ENCODE measurements around the gene ECE1. TPM values are rescaled to one million over a fixed set of nuclear protein-coding genes. Genes with fewer than 3 reads are reported as not detected.
A peak's percentile ranks its signal among the peaks of the same experiment; 100 is the strongest.

ECE1 gene
- total RNA-seq, 1 donor from 2014 or later: 90.9 TPM

DNA sequence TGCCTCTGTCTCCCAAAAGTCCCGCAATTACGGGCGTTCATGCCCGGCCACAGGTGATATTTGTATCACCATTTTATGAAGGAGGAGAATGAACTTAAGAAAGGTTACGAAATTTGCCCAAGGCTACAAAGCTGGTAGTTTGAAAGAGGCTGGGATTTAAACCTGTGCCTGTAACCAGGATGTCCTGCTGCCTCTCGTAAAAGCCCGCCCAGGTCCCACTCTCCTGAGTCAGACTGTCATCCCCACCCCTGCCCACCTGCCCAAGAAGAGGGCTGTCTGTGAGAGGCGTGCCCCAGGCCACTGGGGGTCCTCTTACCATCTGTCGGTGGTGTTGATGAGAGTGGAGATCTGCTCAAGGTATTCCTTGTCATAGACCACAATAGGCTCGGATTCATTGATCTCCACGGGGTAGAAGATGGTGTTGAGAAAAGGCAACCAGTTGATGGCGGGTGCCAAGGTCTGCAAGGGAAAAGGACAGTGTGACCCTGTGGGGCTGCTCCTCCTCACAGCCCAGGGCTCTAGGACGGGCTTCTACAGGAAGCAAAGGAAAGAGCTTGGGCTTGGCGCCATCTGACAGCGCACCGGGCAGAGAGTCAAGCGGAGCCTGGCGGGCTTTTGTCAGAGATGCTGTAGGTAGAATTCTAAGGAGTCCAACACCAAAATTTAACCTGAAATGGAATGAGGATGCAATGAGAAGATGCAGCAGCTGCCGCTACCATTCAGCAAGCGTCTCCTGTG is 43.2 kb downstream of the ECE1 start:
- TF ChIP-seq CTCF (IDR thresholded peaks at IDR 0.05): no peak
- intact Hi-C loops (cut with DNase I): no loop called here
- H3K27me3 ChIP-seq (ENCODE audit: low read depth): no peaks in the 10 kb centered on the region
- H3K36me3 ChIP-seq: peaks cover 82% of the 10 kb centered on the region
- no peaks in the 10 kb centered on the region for H3K9me3 ChIP-seq
- no peak overlapping the region for H3K27ac ChIP-seq
- no peak for DNase-seq
- no peak for ATAC-seq
- peaks cover under 1% of the 10 kb centered on the region for H3K4me1 ChIP-seq
- H3K4me3 ChIP-seq: no peak overlapping the region

GRCh38 chr1:21245688-21246229 is 44.5 kb downstream of the ECE1 start:
- H3K27ac ChIP-seq: no peak overlapping the region
- no peaks in the 10 kb centered on the region for H3K27me3 ChIP-seq (ENCODE audit: low read depth)
- no peaks in the 10 kb centered on the region for H3K4me1 ChIP-seq
- H3K36me3 ChIP-seq: peaks cover 82% of the 10 kb centered on the region
- intact Hi-C loops (cut with DNase I): no loop called here
- no peak for TF ChIP-seq CTCF (IDR thresholded peaks at IDR 0.05)
- no peaks in the 10 kb centered on the region for H3K9me3 ChIP-seq
- no peak overlapping the region for H3K4me3 ChIP-seq
- ATAC-seq (no peak), DNase-seq (no peak)

DNA sequence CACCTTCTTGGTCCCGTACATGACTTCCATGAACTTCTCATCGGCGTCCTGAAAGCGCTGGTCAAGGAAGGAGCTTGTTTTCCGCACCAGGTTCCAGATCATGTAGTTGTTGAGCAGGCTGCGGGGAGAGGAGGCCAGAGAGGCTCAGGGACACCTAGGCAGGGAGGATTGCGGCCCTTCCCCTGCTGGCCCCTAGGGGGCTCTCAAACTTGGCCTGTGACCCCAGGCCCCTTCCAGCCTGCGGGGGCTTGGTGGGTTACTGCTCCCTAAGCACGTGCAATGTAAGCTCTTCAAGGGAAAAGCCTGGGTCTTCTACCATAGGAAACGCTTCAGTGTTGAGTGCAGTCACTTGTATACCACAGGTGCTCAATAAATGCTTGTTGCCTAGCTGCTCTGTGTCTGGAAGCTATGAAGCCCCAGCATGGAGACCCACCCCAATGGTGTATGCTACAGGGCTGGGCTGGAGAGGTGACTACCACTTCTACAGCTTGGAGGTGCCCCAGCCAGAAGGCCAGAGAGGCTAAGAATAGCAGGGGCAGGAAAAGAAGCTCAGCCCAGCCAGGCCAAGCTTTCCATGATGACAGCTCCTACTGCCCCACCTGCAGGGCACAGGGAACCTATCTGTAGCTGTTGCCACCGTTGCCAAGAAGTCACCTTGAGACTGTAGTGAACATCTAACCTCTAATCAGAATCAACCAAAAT is 45.1 kb downstream of the ECE1 start:
- ATAC-seq (no peak), DNase-seq (no peak)
- Histone ChIP-seq H3K4me1 (no peaks in the 10 kb centered on the region), H3K27me3 (ENCODE audit: low read depth) (no peaks in the 10 kb centered on the region), H3K4me3 (no peak overlapping the region), H3K27ac (no peak overlapping the region), H3K9me3 (no peaks in the 10 kb centered on the region), H3K36me3 (peaks cover 79% of the 10 kb centered on the region)
- intact Hi-C loops (cut with DNase I): no loop called here
- peak; percentile 26 for TF ChIP-seq CTCF (IDR thresholded peaks at IDR 0.05)

GRCh38 chr1:21244154-21244553 is 46.1 kb downstream of the ECE1 start:
- TF ChIP-seq CTCF (IDR thresholded peaks at IDR 0.05): no peak
- intact Hi-C loops (cut with DNase I): no loop called here
- H3K27ac ChIP-seq: no peak overlapping the region

DNA sequence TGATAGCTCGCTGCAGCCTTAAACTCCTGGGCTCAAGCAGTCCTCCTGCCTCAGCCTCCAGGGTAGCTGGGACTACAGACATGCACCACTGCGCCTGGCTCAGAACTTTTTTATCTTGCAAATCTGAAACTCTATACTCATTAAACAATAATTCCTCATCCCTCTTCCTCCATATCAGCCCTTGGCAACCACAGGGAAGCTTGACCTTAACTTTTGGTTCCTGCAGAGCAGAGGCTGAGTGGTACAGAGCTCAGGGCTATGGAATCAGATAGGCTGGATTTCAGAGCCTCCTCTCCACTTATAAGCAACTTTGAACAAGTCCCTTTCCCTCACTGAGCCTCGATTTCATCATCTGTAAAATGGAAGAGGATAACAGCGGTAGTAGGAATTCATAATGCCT is 47.4 kb downstream of the ECE1 start:
- ATAC-seq (no peak), DNase-seq (no peak)
- intact Hi-C loops (cut with DNase I): no loop called here
- Histone ChIP-seq H3K36me3 (peaks cover 86% of the 10 kb centered on the region), H3K27ac (no peak overlapping the region), H3K9me3 (no peaks in the 10 kb centered on the region), H3K27me3 (ENCODE audit: low read depth) (no peaks in the 10 kb centered on the region), H3K4me1 (no peaks in the 10 kb centered on the region), H3K4me3 (no peak overlapping the region)
- no peak for TF ChIP-seq CTCF (IDR thresholded peaks at IDR 0.05)

More at GRCh38 chr1:21244154-21244553, 46.1 kb downstream of the ECE1 start:
- no peak for DNase-seq
- Histone ChIP-seq H3K4me3 (no peak overlapping the region), H3K9me3 (no peaks in the 10 kb centered on the region), H3K4me1 (no peaks in the 10 kb centered on the region), H3K36me3 (peaks cover 79% of the 10 kb centered on the region), H3K27me3 (ENCODE audit: low read depth) (no peaks in the 10 kb centered on the region)
- ATAC-seq: peak in 1 of 2 donors; percentile 16
